ENCODE results near the gene CYB561D2.

Gene CYB561D2

DNA sequence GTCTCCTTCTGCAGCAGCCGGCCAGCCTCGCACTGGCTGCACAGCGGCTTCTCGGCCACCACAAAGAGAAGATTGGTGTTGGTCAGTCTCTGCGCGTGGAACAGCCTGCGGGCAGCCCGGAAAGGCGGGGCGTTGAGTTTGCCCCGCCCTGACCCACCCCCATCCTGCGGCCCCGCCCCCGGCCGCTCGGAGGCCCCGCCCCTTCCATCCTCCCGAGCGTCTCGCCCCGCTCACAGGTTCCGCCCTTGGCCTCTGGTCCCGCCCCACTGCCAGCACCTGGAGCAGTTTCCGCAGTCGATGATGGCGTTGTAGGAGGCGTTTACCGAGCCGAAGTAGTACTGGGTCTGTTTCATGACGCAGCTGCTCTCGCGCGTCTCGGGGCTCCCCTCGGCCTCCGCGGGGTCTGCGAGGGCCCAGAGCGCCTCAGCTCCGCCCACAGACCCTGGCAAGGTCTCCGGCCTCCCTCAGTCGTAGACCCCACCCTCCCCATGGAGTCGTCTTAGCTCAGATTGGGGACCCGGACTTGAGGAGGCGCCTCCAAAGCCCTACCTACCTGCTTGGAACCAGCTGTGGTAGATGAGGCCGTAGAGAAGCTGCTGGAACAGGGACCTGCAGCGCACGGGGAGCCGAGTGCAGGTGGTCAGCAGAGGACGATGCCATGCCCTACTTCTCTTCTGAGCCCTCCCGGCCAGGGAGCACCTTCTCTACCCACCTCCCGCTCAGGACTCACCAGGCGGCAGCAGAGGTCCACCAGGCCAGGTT, 14.6 kb downstream of the CYB561D2 start:
- peak; percentile 93 for DNase-seq (ENCODE audit: low spot score)

DNA sequence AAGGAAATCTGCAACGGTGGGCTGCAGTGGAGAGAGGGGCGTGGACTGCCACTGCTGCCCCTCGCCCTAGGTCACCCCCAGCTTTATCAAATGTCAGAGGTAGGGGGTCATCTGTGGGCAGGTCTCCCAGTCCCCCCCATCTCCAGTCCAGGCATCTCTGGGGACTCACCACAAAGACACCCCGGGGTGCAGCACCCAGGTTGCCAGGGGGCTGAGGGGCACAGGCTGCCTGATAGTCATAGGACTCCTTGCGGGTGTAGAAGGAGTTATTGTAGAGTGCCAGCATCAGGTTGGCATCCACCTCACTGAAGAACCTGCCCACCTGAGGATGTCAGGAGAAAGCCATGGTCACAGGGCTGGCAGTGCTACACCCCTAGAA, 15.2 kb downstream of the CYB561D2 start:
- no peak for DNase-seq (ENCODE audit: low spot score)

DNA sequence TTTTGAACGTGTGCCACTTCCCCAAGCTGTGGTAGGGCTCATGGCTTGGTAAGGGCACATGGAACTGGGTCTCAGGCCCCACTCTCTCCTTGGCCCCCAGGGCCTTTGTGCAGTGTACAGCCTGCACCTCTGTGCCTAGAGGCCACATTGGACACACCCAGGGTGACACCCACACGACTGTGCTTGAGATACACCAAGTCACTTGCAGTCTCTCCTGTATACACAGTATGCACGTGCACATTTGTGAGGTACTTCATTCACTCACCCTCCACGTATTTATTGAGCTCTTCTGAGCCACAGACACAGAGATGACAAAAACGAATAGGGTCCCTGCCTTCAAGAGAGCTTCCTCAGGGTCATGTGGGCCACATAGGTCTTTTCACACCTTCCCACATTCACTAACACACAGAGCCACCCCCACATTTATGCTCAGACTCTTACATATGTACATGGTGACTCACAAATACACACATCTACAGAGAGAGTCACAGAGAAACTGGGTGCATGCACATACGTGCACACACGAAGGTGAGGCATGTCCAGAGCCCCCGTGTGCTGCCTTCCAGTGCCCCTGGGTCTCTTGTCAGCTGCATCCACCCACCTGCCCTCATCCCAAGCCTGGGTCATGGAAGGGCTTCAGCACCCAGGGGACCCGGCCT, 18.5 kb downstream of the CYB561D2 start:
- no peak for DNase-seq (ENCODE audit: low spot score)

DNA sequence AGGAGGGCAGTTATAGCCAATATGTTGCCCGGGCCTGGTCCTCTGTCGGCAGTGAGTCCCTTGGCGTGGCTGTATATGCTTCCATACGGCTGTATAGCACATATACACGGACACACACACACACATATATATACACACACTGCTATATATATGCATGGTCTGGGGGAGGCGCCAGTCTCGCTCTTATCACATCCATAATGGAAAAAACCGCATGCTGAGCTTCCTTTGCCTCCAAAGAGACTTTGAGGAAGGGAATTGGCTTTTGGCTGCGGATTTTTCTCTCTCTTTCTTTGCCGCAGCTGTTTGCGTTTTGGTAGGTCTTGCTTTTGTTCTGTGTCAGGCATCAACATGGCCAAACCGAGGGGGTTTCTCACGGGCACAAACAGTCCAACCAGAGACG, 19.9 kb downstream of the CYB561D2 start:
- DNase-seq (ENCODE audit: low spot score), result no peak

DNA sequence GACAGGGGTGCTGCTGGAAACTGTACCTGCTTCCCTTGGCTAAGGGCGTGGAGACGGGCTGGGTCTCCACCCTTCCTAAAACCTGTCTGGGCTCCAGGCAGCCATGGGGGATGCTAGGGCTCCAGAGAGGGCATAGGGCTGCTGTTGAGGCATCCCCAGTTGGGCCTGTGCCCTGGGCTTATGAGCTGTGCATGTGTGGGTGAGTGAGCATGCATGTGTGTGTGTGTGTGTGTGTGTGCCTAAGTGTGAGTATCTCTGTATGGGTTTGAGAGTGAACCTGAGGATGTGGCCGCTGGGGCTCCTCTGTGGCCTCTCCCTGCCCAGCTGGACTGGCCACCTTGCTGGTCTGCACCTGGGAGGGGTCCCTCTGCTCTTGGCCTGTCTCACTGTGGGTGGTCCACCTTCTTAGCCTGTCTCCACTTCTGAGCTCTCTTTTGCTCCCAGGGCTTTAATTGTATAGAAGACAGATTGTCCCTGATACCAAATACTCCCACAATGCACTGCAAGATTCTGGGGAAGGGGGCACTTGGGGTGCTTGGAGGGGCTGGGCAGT, 20.5 kb downstream of the CYB561D2 start:
- DNase-seq (ENCODE audit: low spot score), result no peak

DNA sequence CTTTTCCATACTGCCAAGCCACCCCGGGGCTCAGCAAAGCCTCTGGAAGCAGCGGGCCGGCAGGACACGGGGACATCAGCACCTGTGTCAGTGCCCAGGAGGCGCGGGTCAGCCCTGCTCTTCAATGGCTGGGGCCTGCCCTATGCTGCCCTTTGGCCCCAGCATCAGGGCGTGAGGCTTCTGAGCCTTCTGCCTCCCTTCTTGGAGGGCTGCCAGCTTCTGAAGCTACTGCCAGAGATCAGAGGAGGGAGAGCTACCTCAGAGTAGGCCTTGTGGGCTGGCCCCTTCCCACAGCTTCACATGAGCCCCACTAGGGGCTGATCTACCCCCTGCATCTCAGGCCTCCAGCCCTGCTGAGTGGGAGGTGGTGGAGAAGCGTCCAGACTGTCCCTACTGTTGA, 21.7 kb downstream of the CYB561D2 start:
- no peak for DNase-seq (ENCODE audit: low spot score)

DNA sequence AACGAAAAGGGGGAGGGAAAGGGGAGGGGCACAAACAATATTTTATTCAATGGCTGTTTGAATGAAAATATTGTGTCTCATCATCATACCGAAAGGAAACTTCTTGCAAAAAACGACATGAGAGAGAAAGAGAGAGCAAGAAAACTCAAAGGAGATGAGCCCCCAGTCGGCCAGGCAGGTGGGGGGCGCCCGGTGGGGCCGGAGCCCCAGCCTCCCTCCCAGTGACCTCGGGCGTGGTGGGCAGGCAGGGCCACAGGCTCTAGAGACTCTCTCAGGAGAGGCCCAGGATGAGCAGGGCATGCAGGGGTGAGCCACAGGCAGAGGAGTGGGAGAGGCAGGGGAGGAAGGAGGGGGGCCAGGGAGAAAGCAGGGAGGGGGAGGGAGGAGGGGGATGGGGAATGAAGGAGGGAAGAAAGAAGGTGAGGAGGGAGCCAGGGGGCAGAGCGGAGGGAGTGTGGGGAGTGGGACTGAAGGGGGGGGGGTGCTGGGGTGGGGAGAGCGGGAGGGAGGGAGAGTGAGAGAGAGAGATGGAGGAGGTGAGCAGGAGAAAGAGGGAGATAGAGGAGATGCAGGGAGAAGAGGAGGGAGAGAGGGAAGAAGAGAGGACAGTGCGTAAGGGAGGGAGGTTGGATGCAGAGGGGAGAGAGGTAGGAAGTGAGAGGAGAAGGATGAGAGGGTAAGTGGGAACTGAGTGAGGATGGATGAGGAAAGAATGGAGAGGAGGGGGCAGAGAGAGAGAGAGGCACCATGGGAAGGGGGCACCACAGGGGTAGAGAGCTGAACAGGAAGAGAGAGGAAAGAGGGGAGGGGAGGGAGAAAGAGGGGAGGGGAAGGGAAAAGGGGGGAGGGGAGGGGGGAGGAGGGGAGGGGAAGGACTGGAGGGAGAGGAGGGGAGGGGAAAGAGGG, 22.7 kb downstream of the CYB561D2 start:
- DNase-seq (ENCODE audit: low spot score), result no peak

DNA sequence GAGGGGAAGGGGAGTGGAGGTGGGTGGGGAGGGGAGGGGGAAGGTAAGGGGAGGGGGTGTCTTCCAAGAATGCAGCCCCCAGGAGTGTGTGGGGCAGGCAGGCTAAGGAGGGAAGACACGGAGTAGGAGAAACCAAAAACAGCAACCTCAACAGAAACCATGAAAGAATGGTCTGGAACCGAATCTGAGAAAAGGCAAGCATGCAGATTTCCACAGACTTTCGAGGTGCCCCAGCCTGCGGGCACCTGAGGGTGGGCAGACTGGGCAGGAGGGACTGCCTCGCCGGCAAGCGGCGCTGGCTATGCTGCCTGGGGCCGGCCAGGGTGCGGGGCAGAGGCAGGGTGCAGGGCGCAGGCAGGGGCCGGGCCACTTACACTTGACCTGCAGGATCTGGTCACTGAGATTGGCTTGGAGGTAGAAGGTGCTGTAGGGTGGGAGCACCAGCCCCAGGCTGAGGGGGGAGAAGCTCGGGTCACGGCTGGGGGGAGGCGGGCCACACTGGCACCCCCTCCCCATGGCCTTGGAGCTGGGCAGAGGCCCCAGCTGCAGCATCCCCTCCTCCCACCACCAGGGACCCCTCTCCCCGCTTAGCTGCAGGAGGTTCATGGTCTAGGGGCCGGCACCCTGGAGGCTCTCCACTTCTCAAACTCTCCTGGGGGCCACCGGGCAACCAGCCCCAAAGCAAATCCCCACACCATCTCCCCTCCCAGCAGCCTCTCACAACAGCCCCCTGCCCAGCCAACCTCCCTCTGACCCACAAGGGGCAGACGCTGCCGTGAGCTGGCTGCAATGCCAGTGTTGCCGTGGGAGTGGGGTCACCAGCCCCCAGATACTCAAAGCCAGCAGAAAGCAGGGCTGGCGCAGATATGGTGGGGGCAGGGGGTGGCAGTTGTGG, 23.9 kb downstream of the CYB561D2 start:
- no peak for DNase-seq (ENCODE audit: low spot score)

DNA sequence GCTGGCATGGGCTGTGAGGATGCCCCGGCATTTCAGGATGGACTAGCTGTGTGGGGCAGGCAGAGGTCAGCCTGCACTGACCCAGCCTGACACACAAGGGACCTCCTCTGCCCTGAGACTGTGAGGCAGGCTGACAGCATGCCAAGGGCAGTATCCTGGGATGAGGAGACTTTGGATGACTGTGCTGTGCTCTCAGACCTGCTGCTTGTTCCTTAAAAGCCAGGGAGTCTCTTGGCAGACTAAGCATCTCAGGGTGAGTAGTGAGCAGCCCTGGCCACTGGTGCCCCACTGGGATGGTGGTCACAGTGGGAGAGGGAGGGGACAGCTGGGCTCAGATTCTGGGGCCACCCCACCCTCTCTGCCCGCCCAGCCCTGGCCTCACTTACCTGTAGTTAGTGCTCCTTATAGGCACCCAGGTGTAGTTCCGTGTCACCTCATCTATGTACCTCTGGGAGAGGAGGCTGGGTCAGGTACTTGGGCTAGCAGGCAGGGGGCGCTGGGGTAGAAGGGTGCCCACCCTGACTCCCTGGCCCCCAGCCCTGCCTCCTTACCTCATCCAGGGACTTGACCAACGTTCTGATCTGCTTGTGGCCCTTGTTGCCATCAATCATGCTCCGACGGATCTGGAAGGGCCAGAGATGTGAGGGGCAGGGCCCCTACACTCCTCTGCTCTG, 24.7 kb downstream of the CYB561D2 start:
- DNase-seq (ENCODE audit: low spot score), result peak; percentile 29

DNA sequence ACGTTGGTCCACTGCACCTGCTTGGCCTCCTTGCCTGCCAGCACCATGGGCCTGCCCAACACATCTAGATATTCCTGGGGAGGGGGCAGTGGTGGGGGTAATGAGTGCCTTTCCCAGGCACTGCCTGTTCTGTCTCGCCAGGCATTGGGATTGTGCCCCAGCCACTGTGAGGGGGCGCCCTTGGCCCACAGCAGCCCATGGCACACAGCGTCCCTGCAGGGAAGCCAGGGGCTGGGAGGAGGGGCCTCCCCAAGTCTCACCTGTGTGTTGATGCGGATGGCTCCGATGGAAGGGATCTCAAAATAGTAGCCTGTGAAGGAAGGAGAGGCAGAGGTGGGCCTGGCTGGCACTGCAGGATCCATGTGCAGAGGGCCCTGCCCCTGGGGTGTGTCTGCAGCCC, 27.4 kb downstream of the CYB561D2 start:
- no peak for DNase-seq (ENCODE audit: low spot score)

DNA sequence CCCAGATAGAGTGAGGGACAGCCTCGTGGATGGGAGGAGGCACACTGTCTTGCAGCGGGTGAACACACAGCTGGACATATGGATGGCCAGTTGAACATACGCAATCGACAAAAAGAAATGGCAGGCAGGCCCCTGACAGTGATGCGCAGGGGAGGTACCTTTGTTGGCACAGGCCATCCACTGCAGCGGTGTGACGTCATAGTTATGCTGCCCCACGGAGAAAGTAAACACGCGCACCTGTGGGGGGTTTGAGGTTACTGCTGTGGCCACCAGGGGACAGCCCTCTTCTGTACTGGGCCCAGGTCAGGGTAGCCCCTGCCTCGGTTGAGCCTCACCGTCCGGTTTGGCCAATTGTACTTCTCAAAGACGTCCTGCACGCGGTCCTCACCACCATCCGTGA, 28.1 kb downstream of the CYB561D2 start:
- DNase-seq (ENCODE audit: low spot score), result no peak

DNA sequence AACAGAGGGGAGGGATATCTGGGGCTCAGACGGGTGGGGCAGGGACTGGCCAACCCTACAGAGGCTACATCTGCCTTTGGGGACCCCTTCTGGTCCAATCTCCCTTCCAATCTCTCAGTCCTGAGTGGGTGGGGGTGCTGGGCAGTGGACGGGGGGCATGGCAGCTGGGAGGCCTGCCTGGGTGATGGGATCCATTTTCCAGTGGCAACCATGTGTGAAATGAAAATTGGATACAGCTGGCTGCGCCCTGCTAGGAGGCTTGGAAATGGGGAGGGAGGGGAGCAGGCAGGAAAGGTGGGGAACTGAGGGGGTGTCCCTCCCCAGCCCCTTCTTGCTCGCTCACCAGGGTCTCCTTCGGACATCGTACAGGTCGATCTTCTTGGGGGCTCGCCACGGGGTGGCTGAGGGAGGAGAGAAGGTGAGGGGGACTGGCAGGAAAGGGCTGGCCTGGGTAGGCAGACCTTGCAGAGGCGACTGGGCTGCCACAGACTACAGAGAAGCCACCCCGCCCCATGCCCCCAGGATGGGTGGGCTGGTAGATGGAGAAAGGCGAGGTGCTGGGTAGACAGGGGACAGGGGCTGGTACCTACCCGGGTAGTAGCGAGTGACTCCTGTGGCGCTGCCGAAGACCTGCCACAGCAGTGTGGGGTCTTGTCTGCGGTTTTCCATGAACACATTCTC, 29.9 kb downstream of the CYB561D2 start:
- no peak for DNase-seq (ENCODE audit: low spot score)

DNA sequence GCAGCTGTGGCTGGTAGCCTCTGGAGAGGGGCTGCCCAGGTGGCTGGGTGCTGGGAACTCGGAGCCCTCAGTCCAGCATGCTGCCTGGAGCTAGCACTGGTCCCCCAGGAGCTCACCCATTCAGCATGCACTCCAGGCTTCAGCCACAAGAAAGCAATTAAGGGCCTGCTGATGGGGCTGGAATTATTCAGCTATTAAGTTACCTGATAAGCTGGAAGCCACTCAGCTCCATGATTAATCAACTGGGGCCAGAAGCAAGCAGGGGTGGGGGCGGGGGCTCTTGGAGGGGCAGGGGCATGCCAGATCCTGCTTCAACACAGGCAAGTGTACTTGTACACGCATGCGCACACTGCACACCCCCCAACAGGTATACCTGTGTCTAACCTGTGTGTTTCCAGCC, 30.7 kb downstream of the CYB561D2 start:
- no peak for DNase-seq (ENCODE audit: low spot score)

DNA sequence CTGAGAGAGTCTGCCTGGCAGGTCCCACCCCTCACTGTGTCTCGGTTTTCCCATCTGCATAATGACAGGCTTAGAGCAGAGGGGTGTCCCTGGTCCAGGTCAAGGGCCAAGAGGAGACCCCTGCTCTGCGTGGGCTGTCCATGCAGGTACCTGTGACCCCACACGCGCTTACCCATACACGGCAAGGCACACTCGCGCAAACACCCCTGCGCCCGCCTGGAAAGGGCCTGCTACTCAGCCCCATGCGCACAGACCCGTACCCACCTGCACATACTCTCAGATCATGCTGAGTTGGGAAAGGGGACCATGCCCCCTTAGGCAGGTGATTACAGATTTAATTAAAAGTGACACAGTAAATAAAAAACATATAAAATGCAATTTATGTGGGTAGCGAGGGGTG, 32.1 kb downstream of the CYB561D2 start:
- DNase-seq (ENCODE audit: low spot score), result no peak

DNA sequence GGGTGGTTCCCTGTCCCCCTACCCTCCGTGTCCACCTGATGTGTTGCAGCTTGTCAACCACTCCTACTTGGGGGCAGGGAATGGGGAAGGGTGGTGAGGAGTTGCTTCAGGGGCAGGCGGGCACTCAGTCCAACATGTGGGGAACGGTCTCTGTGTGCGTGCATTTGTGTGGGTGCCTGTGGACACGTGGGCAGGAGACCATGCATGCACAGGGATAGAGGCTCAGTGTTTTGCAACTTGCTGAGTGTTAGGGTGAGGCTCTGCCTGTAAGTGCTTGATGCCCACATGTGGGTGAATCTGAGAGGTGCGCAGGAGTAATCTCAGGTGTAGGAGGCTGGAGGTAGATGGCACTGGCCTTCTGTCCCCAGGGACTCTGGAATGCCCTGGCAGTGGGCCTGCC, 33.1 kb downstream of the CYB561D2 start:
- no peak for DNase-seq (ENCODE audit: low spot score)

DNA sequence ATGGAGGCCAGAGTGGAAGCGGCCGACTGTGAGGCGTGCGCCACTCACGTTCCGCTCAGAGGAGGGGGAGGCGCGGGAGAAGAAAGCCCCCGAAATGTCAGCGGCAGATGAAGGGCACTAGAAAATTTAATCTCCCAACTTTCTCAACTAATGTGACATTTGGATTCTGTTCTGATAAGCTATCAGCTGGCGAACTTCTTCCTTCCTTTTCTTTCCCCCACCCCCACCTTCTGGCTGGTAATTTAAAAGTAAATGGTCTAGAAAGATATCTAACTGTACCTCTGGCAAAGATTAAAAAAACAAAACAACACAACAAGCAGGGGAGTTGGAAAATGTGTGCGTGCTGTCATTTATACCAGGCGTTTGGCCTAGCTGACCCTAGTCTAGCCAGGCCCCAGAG, 35.1 kb downstream of the CYB561D2 start:
- no peak for DNase-seq (ENCODE audit: low spot score)

DNA sequence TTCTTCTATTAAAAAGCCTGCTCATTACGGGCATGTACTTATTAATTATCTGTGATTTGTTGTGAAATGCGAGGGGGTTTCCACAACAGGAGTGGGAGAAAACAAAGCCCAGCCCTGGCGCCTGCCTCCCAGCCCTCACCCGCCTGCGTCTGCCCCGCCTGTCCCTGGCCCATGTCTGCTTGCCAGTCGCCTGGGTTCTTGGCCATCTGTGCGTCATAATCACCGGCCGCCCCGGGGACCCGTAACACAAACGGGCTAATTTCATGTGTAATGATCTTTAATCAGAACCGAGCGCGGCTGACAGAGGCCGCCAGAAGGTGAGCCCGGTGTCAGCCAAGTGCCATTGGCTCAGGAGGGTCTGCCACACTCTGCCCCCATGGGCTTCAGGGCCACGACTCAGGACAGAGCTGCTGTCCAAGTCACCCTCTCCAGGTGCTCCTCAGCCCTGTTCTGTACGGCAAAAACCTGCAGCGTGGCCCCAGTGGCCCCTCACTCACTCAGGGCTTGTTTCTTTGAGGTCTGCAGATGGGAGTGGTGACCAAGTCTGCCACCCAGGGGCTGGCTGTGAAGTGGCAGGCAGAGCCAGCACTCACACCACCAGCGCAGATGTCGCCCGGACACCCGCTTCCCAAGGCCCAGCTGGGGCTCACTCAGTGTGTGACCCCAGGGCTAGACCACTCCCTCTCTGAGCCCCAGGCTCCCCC, 37.5 kb downstream of the CYB561D2 start:
- peak; percentile 47 for DNase-seq (ENCODE audit: low spot score)

DNA sequence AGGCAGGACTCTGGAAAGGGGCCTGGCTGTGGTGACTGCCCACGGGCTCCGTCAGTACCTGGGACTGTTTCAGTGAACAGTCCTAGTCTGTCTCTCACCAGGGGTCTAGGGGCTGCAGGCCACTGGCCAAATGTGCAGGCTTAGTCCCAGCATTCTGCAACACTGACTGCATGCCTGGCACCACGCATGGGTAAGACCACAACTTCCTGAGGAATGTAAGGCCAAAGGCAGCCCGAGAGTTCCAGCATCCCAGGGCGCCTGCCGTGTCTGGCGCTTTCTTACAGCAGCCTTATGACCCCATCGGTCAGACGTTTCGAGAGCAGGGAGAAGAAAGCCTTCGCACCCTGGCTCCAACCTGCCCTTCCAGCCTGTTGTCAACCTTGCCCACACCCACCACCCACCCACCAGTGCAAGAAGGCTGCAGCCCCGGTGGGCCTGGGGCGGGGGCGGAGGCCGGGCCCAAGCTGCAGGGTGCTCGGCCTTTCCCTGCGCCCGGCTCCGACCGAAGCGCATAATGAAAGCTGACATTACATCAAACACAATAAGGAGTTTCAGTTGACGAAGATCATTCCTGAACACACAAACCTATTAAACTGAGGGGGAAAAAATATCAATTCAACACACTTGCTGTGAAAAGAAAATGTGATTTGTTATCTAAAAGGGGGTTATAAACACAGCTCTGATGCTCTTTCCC, 38.2 kb downstream of the CYB561D2 start:
- no peak for DNase-seq (ENCODE audit: low spot score)

DNA sequence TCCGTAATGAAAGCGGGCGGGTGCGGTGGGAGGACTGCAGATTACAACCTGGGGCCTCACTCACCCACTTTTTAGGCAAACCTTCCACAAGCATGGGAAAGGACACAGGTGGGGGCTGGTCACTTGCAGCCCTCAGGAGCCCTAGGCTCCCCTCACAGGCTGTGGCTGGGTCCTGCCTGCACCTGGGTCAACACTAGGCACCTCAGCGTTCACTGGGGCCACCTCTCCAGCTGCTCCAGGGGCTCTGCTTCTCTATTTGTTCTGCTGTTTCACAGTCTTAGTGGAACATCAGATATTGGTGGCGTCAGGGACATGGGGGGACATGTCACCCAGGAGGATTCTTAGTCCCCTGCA, 38.7 kb downstream of the CYB561D2 start:
- DNase-seq (ENCODE audit: low spot score), result no peak

Data from AG08395 (cell line).